Right atrium auricular region (tissue), 2 donors: ENCODE results near the gene SPATS2. TPM values are rescaled to one million over a fixed set of nuclear protein-coding genes. Genes with fewer than 3 reads are reported as not detected.

Experiments used
- DNase-seq: peaks from one replicate; pipeline ENCODE4 v3.0.0-alpha.2; 2019; ENCODE audit warnings: low spot score
- H3K27ac ChIP-seq, 2 donors: fragments of 200-600 bp; sonication (generic); 1 replicate in 1 of 2; 2 replicates in 1 of 2; pipeline ENCODE4 v1.5.1; 2016 to 2019
- H3K27me3 ChIP-seq, 2 donors: fragments of 200-600 bp; sonication (generic); one replicate each; pipeline versions ENCODE4 v1.5.1 to v1.6.0; 2017 to 2019
- H3K36me3 ChIP-seq: fragments of 200-600 bp; sonication (generic); one replicate; pipeline ENCODE4 v1.5.1; 2016
- H3K4me1 ChIP-seq, 2 donors: fragments of 200-600 bp; sonication (generic); one replicate each; pipeline versions ENCODE4 v1.5.1 to v1.6.0; 2017 to 2019
- H3K4me3 ChIP-seq, 2 donors: fragments of 200-600 bp; sonication (generic); 1 replicate in 1 of 2; 2 replicates in 1 of 2; pipeline ENCODE4 v1.5.1; 2017 to 2019; ENCODE audit warnings: mild to moderate bottlenecking in 1 of 2, moderate library complexity in 1 of 2
- H3K9me3 ChIP-seq, 2 donors: fragments of 200-600 bp; sonication (generic); one replicate each; pipeline ENCODE4 v1.5.1; 2019
- CTCF ChIP-seq, 2 donors: fragments of 200-600 bp; sonication (generic); IDR thresholded peaks; one replicate each; pipeline ENCODE4 v1.5.1; 2019; ENCODE audit warnings: antibody characterized with exemption in 2 of 2
- total RNA-seq, 2 donors: library from RNA; depleted of rRNA; stranded (reverse); fragments of >200 nt; gene quantifications; one replicate each; pipeline ENCODE4 v1.1.0, GENCODE V29; 2016

The SPATS2 gene
- total RNA-seq, 2 donors from 2014 or later: 4.6 to 7.6 TPM

- Histone ChIP-seq H3K27me3 (no peaks in the 10 kb centered on the region), H3K36me3 (no peaks in the 10 kb centered on the region), H3K9me3 (no peaks in the 10 kb centered on the region), H3K27ac (no peak overlapping the region), H3K4me1 (peaks cover 0 to 25% of the 10 kb centered on the region in 2 donors), H3K4me3 (peak overlapping the region; percentile 25 to 50)
- no peak for DNase-seq
- TF ChIP-seq CTCF (IDR thresholded peaks at IDR 0.05): peak; percentile 42 to 69
These were observed 181.8 kb downstream of the SPATS2 start for GRCh38 chr12:49548822-49549648.

GRCh38 chr12:49549735-49550692 is 182.8 kb downstream of the SPATS2 start:
- Histone ChIP-seq H3K27me3 (no peaks in the 10 kb centered on the region), H3K4me3 (peak overlapping the region in 1 of 2 donors; percentile 50)
- no peak for TF ChIP-seq CTCF (IDR thresholded peaks at IDR 0.05)

GRCh38 chr12:49550693-49551252 is 183.5 kb downstream of the SPATS2 start:
- Histone ChIP-seq H3K4me1 (peaks cover 0 to 25% of the 10 kb centered on the region in 2 donors), H3K9me3 (no peaks in the 10 kb centered on the region), H3K27me3 (no peaks in the 10 kb centered on the region), H3K27ac (no peak overlapping the region), H3K4me3 (no peak overlapping the region), H3K36me3 (no peaks in the 10 kb centered on the region)
- no peak for DNase-seq
- no peak for TF ChIP-seq CTCF (IDR thresholded peaks at IDR 0.05)

More at GRCh38 chr12:49549735-49550692, 182.8 kb downstream of the SPATS2 start:
- Histone ChIP-seq H3K9me3 (no peaks in the 10 kb centered on the region), H3K27ac (no peak overlapping the region), H3K4me1 (peaks cover 0 to 25% of the 10 kb centered on the region in 2 donors), H3K36me3 (no peaks in the 10 kb centered on the region)
- no peak for DNase-seq

GRCh38 chr12:49552014-49552413 is 184.8 kb downstream of the SPATS2 start:
- Histone ChIP-seq H3K27me3 (no peaks in the 10 kb centered on the region), H3K27ac (peak overlapping the region in 1 of 2 donors; percentile 55), H3K4me3 (no peak overlapping the region), H3K4me1 (peaks cover 0 to 25% of the 10 kb centered on the region in 2 donors), H3K36me3 (peaks cover 9% of the 10 kb centered on the region), H3K9me3 (no peaks in the 10 kb centered on the region)
- DNase-seq: no peak
- TF ChIP-seq CTCF (IDR thresholded peaks at IDR 0.05): no peak

- Histone ChIP-seq H3K4me1 (peaks cover 0 to 25% of the 10 kb centered on the region in 2 donors), H3K4me3 (no peak overlapping the region), H3K27me3 (no peaks in the 10 kb centered on the region), H3K9me3 (no peaks in the 10 kb centered on the region), H3K36me3 (peaks cover 13% of the 10 kb centered on the region), H3K27ac (peak overlapping the region in 1 of 2 donors; percentile 55)
- DNase-seq: no peak
- no peak for TF ChIP-seq CTCF (IDR thresholded peaks at IDR 0.05)
These were observed 185.2 kb downstream of the SPATS2 start for GRCh38 chr12:49552425-49552824.
